PC-3 (cell line): ENCODE measurements around the gene SELENOW. TPM values are rescaled to one million over a fixed set of nuclear protein-coding genes. Genes with fewer than 3 reads are reported as not detected.
A peak's percentile ranks its signal among the peaks of the same experiment; 100 is the strongest.

Experiments used
- ATAC-seq: fragments of 200-7000 bp; cut with Tn5 transposase; 2 replicates; pipeline ENCODE4 v1.9.1; 2020; ENCODE audit warnings: mild to moderate bottlenecking, moderate library complexity
- BruUV-seq: library from RNA; stranded (reverse); fragments of 400-500 nt; replicated peaks from 2 replicates; lab custom pipeline; 2021; lab: Mats Ljungman, UMichigan
- CTCF ChIA-PET: fragments of 300-600 bp; sonication (Branson Sonifier 250); formaldehyde crosslinking; loops from one replicate; lab custom pipeline; 2022; ENCODE audit warnings: antibody characterized with exemption; lab: Charles Lee
- POLR2A ChIA-PET: fragments of 300-600 bp; sonication (Branson Sonifier 250); formaldehyde crosslinking; loops from one replicate; lab custom pipeline; 2022; ENCODE audit warnings: antibody characterized with exemption; ENCODE audit not compliant: unreplicated experiment; lab: Charles Lee
- DNase-seq: peaks from one replicate; pipeline ENCODE4 v3.0.0-alpha.2; 2015
- H2AFZ ChIP-seq: fragments of 300-600 bp; sonication (generic); 2 replicates; pipeline ENCODE4 v1.6.0; 2016; ENCODE audit warnings: antibody characterized with exemption, low read length
- H3F3A ChIP-seq: fragments of 300-600 bp; sonication (generic); one replicate; pipeline ENCODE4 v1.6.0; 2017; ENCODE audit warnings: antibody characterized with exemption, low read length, control low read depth, mild to moderate bottlenecking; ENCODE audit not compliant: unreplicated experiment
- H3K27ac ChIP-seq: fragments of 300-600 bp; sonication (generic); 2 replicates; pipeline ENCODE4 v1.5.1; 2016; ENCODE audit warnings: mild to moderate bottlenecking, low read length
- H3K27me3 ChIP-seq: fragments of 300-600 bp; sonication (generic); 2 replicates; pipeline ENCODE4 v1.6.1; 2016; ENCODE audit warnings: low read length, mixed read lengths
- H3K36me3 ChIP-seq: fragments of 300-600 bp; sonication (generic); 2 replicates; pipeline ENCODE4 v1.6.1; 2016; ENCODE audit warnings: low read depth, mixed run types, low read length, mixed read lengths
- H3K4me1 ChIP-seq: fragments of 300-600 bp; sonication (generic); 2 replicates; pipeline ENCODE4 v1.5.1; 2016; ENCODE audit warnings: low read length; ENCODE audit not compliant: insufficient read depth
- H3K4me2 ChIP-seq: fragments of 300-600 bp; sonication (generic); 2 replicates; pipeline ENCODE4 v1.6.0; 2016; ENCODE audit warnings: low read length
- H3K4me3 ChIP-seq: fragments of 300-600 bp; sonication (generic); 2 replicates; pipeline ENCODE4 v1.5.1; 2016; ENCODE audit warnings: mild to moderate bottlenecking, low read length, mixed read lengths
- H3K79me2 ChIP-seq: fragments of 300-600 bp; sonication (generic); 2 replicates; pipeline ENCODE4 v1.6.1; 2017; ENCODE audit warnings: low read length, mixed read lengths
- H3K9ac ChIP-seq: fragments of 300-600 bp; sonication (generic); 2 replicates; pipeline ENCODE4 v1.6.0; 2016; ENCODE audit warnings: mild to moderate bottlenecking, low read length
- H3K9me2 ChIP-seq: fragments of 300-600 bp; sonication (generic); replicated peaks from 2 replicates; pipeline ENCODE4 v1.6.1; 2016; ENCODE audit warnings: mixed run types, low read length, mixed read lengths
- H3K9me3 ChIP-seq: fragments of 300-600 bp; sonication (generic); 2 replicates; pipeline ENCODE4 v1.6.1; 2016; ENCODE audit warnings: low read length, mixed read lengths
- H4K20me1 ChIP-seq: fragments of 300-600 bp; sonication (generic); 2 replicates; pipeline ENCODE4 v1.6.1; 2016; ENCODE audit warnings: low read length, mixed read lengths
- EZH2 ChIP-seq: fragments of 300-600 bp; sonication (generic); IDR thresholded peaks from one replicate; pipeline ENCODE4 v1.6.1; 2017; ENCODE audit warnings: antibody characterized with exemption, mild to moderate bottlenecking, low read length; ENCODE audit not compliant: unreplicated experiment
- EZH2phosphoT487 ChIP-seq: fragments of 300-600 bp; sonication (generic); IDR thresholded peaks from 2 replicates; pipeline ENCODE4 v1.6.1; 2018; ENCODE audit warnings: mild to moderate bottlenecking, antibody characterized with exemption, low read length, borderline replicate concordance
- intact Hi-C: fragments of 100-400 bp; cut with micrococcal nuclease; formaldehyde crosslinking; loops from 2 replicates; pipeline ENCODE4 v1.9.0; 2023
- total RNA-seq: library from RNA; depleted of rRNA; stranded (reverse); fragments of >200 nt; gene quantifications from 2 replicates; pipeline ENCODE4 v1.2.3, GENCODE V29; 2014
- TF ChIP-seq, protein P1 (sequence below): fragments of 300-600 bp; sonication (generic); conservative IDR thresholded peaks from 2 replicates; pipeline ENCODE4 v1.5.1; 2017; ENCODE audit warnings: antibody characterized with exemption, low read depth, mild to moderate bottlenecking, low read length

The SELENOW gene
- total RNA-seq, 1 experiment from 2014 or later = 278 TPM

DNA sequence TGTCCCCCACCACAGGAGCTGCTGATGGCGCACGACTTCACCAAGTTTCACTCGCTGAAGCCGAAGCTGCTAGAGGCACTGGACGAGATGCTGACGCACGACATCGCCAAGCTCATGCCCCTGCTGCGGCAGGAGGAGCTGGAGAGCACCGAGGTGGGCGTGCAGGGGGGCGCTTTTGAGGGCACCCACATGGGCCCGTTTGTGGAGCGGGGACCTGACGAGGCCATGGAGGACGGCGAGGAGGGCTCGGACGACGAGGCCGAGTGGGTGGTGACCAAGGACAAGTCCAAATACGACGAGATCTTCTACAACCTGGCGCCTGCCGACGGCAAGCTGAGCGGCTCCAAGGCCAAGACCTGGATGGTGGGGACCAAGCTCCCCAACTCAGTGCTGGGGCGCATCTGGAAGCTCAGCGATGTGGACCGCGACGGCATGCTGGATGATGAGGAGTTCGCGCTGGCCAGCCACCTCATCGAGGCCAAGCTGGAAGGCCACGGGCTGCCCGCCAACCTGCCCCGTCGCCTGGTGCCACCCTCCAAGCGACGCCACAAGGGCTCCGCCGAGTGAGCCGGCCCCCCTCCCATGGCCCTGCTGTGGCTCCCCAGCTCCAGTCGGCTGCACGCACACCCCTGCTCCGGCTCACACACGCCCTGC, 37.5 kb upstream of the SELENOW start:
- intact Hi-C loops = no loop called here
- Histone ChIP-seq H3K4me3 (no peak overlapping the region), H3K27ac (no peak overlapping the region), H3K9me2 (no peaks in the 10 kb centered on the region), H3K9ac (no peak overlapping the region), H2AFZ (no peak overlapping the region), H3K27me3 (no peaks in the 10 kb centered on the region), H3K36me3 (no peaks in the 10 kb centered on the region), H3K9me3 (no peaks in the 10 kb centered on the region), H3K4me2 (no peak overlapping the region), H3K79me2 (peaks cover 3% of the 10 kb centered on the region), H3F3A (no peaks in the 10 kb centered on the region), H3K4me1 (peaks cover 15% of the 10 kb centered on the region), H4K20me1 (no peaks in the 10 kb centered on the region)
- ATAC-seq (no peak), DNase-seq (no peak)
- ChIA-PET CTCF (no interaction called here), POLR2A (no interaction called here)
- TF ChIP-seq EZH2 (no peak), EZH2phosphoT487 (no peak)
- TF ChIP-seq, protein P1, sequence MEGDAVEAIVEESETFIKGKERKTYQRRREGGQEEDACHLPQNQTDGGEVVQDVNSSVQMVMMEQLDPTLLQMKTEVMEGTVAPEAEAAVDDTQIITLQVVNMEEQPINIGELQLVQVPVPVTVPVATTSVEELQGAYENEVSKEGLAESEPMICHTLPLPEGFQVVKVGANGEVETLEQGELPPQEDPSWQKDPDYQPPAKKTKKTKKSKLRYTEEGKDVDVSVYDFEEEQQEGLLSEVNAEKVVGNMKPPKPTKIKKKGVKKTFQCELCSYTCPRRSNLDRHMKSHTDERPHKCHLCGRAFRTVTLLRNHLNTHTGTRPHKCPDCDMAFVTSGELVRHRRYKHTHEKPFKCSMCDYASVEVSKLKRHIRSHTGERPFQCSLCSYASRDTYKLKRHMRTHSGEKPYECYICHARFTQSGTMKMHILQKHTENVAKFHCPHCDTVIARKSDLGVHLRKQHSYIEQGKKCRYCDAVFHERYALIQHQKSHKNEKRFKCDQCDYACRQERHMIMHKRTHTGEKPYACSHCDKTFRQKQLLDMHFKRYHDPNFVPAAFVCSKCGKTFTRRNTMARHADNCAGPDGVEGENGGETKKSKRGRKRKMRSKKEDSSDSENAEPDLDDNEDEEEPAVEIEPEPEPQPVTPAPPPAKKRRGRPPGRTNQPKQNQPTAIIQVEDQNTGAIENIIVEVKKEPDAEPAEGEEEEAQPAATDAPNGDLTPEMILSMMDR = no peak
- no TSS peak for BruUV-seq

- intact Hi-C loops = loop anchor here (2.0 kb wide), 3 partner anchors 13 to 143 kb away; no protein-coding TSS in a partner anchor
- DNase-seq = no peak
- no peaks in the 10 kb centered on the region for H3K9me2 ChIP-seq
- H3K27ac ChIP-seq = no peak overlapping the region
- ChIA-PET CTCF (no interaction called here), POLR2A (no interaction called here)
- H3F3A ChIP-seq = no peaks in the 10 kb centered on the region
- no peak overlapping the region for H3K4me2 ChIP-seq
- H2AFZ ChIP-seq = no peak overlapping the region
- peaks cover 18% of the 10 kb centered on the region for H3K4me1 ChIP-seq
- H4K20me1 ChIP-seq = no peaks in the 10 kb centered on the region; the same call in 1 of the 2 replicates
- H3K79me2 ChIP-seq = peaks cover 9% of the 10 kb centered on the region
- H3K36me3 ChIP-seq = no peaks in the 10 kb centered on the region
- no peaks in the 10 kb centered on the region for H3K27me3 ChIP-seq
- ATAC-seq = no peak
- TF ChIP-seq EZH2phosphoT487 (no peak), EZH2 (no peak)
- TF ChIP-seq, protein P1 = no peak
- BruUV-seq = no TSS peak
- H3K4me3 ChIP-seq = no peak overlapping the region
- no peaks in the 10 kb centered on the region for H3K9me3 ChIP-seq
- H3K9ac ChIP-seq = no peak overlapping the region
Measured at GRCh38 chr19:47741544-47742140, 36.9 kb upstream of the SELENOW start.

DNA sequence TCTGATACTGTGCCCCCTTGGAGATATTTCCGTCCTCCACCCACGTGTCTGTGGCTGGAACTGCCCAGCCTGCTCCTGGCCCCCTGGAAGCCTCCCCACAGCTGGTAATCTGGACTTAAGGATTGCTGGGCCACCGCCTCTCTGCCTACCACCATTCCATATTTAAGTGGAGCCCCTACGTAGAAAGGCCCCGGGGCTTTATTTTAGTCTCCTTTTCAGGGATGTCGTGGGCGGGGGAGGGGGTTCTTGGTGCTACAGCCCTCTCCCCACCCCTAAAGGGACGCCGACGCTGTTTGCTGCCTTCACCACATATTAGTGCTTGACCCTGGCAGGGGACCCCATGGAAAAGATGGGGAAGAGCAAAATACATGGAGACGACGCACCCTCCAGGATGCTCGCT, 35.9 kb upstream of the SELENOW start:
- TSS peak; percentile 81 for BruUV-seq
- peak overlapping the region; percentile 65 for H2AFZ ChIP-seq

More for the DNA sequence above, 35.9 kb upstream of the SELENOW start:
- Histone ChIP-seq H3K4me2 (peak overlapping the region; percentile 80), H4K20me1 (no peaks in the 10 kb centered on the region; the same call in 1 of the 2 replicates), H3K27ac (peak overlapping the region; percentile 95), H3K9me3 (no peaks in the 10 kb centered on the region), H3K9me2 (no peaks in the 10 kb centered on the region), H3K9ac (peak overlapping the region; percentile 86), H3K79me2 (peaks cover 19% of the 10 kb centered on the region), H3F3A (no peaks in the 10 kb centered on the region), H3K4me1 (peaks cover 23% of the 10 kb centered on the region), H3K36me3 (no peaks in the 10 kb centered on the region), H3K27me3 (no peaks in the 10 kb centered on the region), H3K4me3 (peak overlapping the region; percentile 39; the same call in 1 of the 2 replicates)
- CTCF ChIA-PET = interaction anchor here (0.5 to 0.7 kb wide), 3 partner anchors 19 to 41 kb away, joined by 4 to 8 read pairs (median 7); partner anchors contain the start of gene EHD2
- ATAC-seq (no peak), DNase-seq (no peak)
- TF ChIP-seq EZH2 (no peak), EZH2phosphoT487 (no peak)
- TF ChIP-seq, protein P1 = no peak
- intact Hi-C loops = loop anchor here (2.0 kb wide), 3 partner anchors 14 to 144 kb away; no protein-coding TSS in a partner anchor
- POLR2A ChIA-PET = no interaction called here
